Parathyroid adenoma (tissue), 2 donors: ENCODE data around the gene CTCF.

Experiments
- H2AFZ ChIP-seq: fragments of 300-600 bp; sonication (generic); one replicate; pipeline ENCODE4 v1.7.0; 2017; ENCODE audit warnings: antibody characterized with exemption, mild to moderate bottlenecking
- H3K27ac ChIP-seq: fragments of 300-600 bp; sonication (generic); one replicate; pipeline ENCODE4 v1.7.0; 2017
- H3K27me3 ChIP-seq: fragments of 300-600 bp; sonication (generic); one replicate; pipeline ENCODE4 v1.7.0; 2017; ENCODE audit warnings: low read length; ENCODE audit not compliant: control insufficient read depth, insufficient read depth
- H3K36me3 ChIP-seq: fragments of 300-600 bp; sonication (generic); one replicate; pipeline ENCODE4 v1.7.0; 2017; ENCODE audit warnings: low read length; ENCODE audit not compliant: control insufficient read depth, insufficient read depth
- H3K4me1 ChIP-seq: fragments of 300-600 bp; sonication (generic); one replicate; pipeline ENCODE4 v1.7.0; 2017; ENCODE audit warnings: control low read depth
- H3K4me2 ChIP-seq: fragments of 300-600 bp; sonication (generic); one replicate; pipeline ENCODE4 v1.7.0; 2017; ENCODE audit warnings: low read length
- H3K4me3 ChIP-seq: fragments of 300-600 bp; sonication (generic); one replicate; pipeline ENCODE4 v1.7.0; 2017; ENCODE audit warnings: low read depth, low read length
- H3K79me2 ChIP-seq: fragments of 300-600 bp; sonication (generic); one replicate; pipeline ENCODE4 v1.7.0; 2017; ENCODE audit warnings: control low read depth
- H3K9ac ChIP-seq: fragments of 300-600 bp; sonication (generic); one replicate; pipeline ENCODE4 v1.7.0; 2017; ENCODE audit warnings: mild to moderate bottlenecking
- H3K9me3 ChIP-seq: fragments of 300-600 bp; sonication (generic); one replicate; pipeline ENCODE4 v1.7.0; 2017; ENCODE audit warnings: low read length; ENCODE audit not compliant: control insufficient read depth
- CTCF ChIP-seq: fragments of 300-600 bp; sonication (generic); IDR thresholded peaks from one replicate; pipeline ENCODE4 v1.7.0; 2017; ENCODE audit warnings: antibody characterized with exemption, mild to moderate bottlenecking
- donor health status: primary hyperparathyroidism.

The CTCF gene

GRCh38 chr16:67594956-67595355 lies 32.6 kb downstream of the CTCF start:
- no peak for TF ChIP-seq CTCF
- no peak overlapping the region for H3K4me2 ChIP-seq
- no peaks in the 10 kb centered on the region for H3K36me3 ChIP-seq
- no peak overlapping the region for H3K9ac ChIP-seq
- H2AFZ ChIP-seq = no peak overlapping the region
- H3K9me3 ChIP-seq = no peaks in the 10 kb centered on the region
- no peak overlapping the region for H3K4me3 ChIP-seq
- H3K27me3 ChIP-seq = no peaks in the 10 kb centered on the region
- H3K79me2 ChIP-seq = peaks cover 43% of the 10 kb centered on the region
- peaks cover 7% of the 10 kb centered on the region for H3K4me1 ChIP-seq
- H3K27ac ChIP-seq = no peak overlapping the region

GRCh38 chr16:67598527-67598926 lies 36.2 kb downstream of the CTCF start:
- H3K27ac ChIP-seq = no peak overlapping the region
- TF ChIP-seq CTCF = no peak
- H3K4me1 ChIP-seq = peaks cover 11% of the 10 kb centered on the region
- H3K4me3 ChIP-seq = no peak overlapping the region
- peaks cover 39% of the 10 kb centered on the region for H3K79me2 ChIP-seq
- H3K9ac ChIP-seq = no peak overlapping the region
- no peaks in the 10 kb centered on the region for H3K36me3 ChIP-seq
- H2AFZ ChIP-seq = no peak overlapping the region
- H3K9me3 ChIP-seq = no peaks in the 10 kb centered on the region
- no peaks in the 10 kb centered on the region for H3K27me3 ChIP-seq
- no peak overlapping the region for H3K4me2 ChIP-seq

GRCh38 chr16:67605641-67606040 lies 43.3 kb downstream of the CTCF start:
- H2AFZ ChIP-seq = no peak overlapping the region
- H3K4me1 ChIP-seq = peaks cover 6% of the 10 kb centered on the region
- no peak for TF ChIP-seq CTCF
- H3K36me3 ChIP-seq = no peaks in the 10 kb centered on the region
- H3K4me3 ChIP-seq = no peak overlapping the region
- no peak overlapping the region for H3K27ac ChIP-seq
- no peaks in the 10 kb centered on the region for H3K27me3 ChIP-seq
- H3K79me2 ChIP-seq = peaks cover 39% of the 10 kb centered on the region
- H3K9me3 ChIP-seq = no peaks in the 10 kb centered on the region
- H3K4me2 ChIP-seq = no peak overlapping the region
- no peak overlapping the region for H3K9ac ChIP-seq

GRCh38 chr16:67606632-67607031 lies 44.3 kb downstream of the CTCF start:
- Histone ChIP-seq H3K4me2 (no peak overlapping the region), H3K9me3 (no peaks in the 10 kb centered on the region), H3K36me3 (no peaks in the 10 kb centered on the region), H3K27me3 (no peaks in the 10 kb centered on the region), H3K4me1 (peaks cover 2% of the 10 kb centered on the region), H3K9ac (no peak overlapping the region), H3K4me3 (no peak overlapping the region), H3K27ac (no peak overlapping the region), H2AFZ (no peak overlapping the region), H3K79me2 (peaks cover 33% of the 10 kb centered on the region)
- no peak for TF ChIP-seq CTCF

- no peaks in the 10 kb centered on the region for H3K36me3 ChIP-seq
- TF ChIP-seq CTCF = no peak
- H3K9ac ChIP-seq = no peak overlapping the region
- H3K79me2 ChIP-seq = peaks cover 28% of the 10 kb centered on the region
- H3K4me1 ChIP-seq = peaks cover 2% of the 10 kb centered on the region
- no peaks in the 10 kb centered on the region for H3K9me3 ChIP-seq
- H3K27me3 ChIP-seq = no peaks in the 10 kb centered on the region
- no peak overlapping the region for H2AFZ ChIP-seq
- no peak overlapping the region for H3K4me3 ChIP-seq
- no peak overlapping the region for H3K27ac ChIP-seq
- H3K4me2 ChIP-seq = no peak overlapping the region
Observed at GRCh38 chr16:67608364-67608763, 46.0 kb downstream of the CTCF start.
